ENCODE results near the gene MATCAP1.

Gene MATCAP1

GRCh38 chr16:67180166-67180565, 3.6 kb downstream of the MATCAP1 start:
- no peak for TF ChIP-seq CTCF (IDR thresholded peaks at IDR 0.05)

- peak; percentile 33; the same call in 1 of the 2 replicates for TF ChIP-seq CTCF (IDR thresholded peaks at IDR 0.05)
Measured at GRCh38 chr16:67179421-67180080, 4.2 kb downstream of the MATCAP1 start.

GRCh38 chr16:67177743-67178699, 5.7 kb downstream of the MATCAP1 start:
- no peak for TF ChIP-seq CTCF (IDR thresholded peaks at IDR 0.05)

GRCh38 chr16:67176662-67177061, 7.1 kb downstream of the MATCAP1 start:
- no peak for TF ChIP-seq CTCF (IDR thresholded peaks at IDR 0.05)

GRCh38 chr16:67174706-67175231, 9.0 kb downstream of the MATCAP1 start:
- no peak for TF ChIP-seq CTCF (IDR thresholded peaks at IDR 0.05)

- TF ChIP-seq CTCF (IDR thresholded peaks at IDR 0.05) = peak; percentile 37; the same call in 1 of the 2 replicates
Measured at GRCh38 chr16:67173808-67174705, 9.7 kb downstream of the MATCAP1 start.

GRCh38 chr16:67173323-67173722, 10.4 kb downstream of the MATCAP1 start:
- TF ChIP-seq CTCF (IDR thresholded peaks at IDR 0.05) = no peak

Data from LNCAP (cell line).